HUES64 (cell line): Measurements from ENCODE around the gene SLC27A5.
A peak's percentile ranks its signal among the peaks of the same experiment; 100 is the strongest.

Experiments used
- H3K27ac ChIP-seq: 2 replicates; pipeline ENCODE4 v1.7.0; 2013; ENCODE audit warnings: low read depth, low read length, inconsistent platforms
- H3K27me3 ChIP-seq: 2 replicates; pipeline ENCODE4 v1.6.1; 2013; ENCODE audit warnings: mild to moderate bottlenecking, low read length; ENCODE audit not compliant: insufficient read depth
- H3K36me3 ChIP-seq: 2 replicates; pipeline ENCODE4 v1.6.1; 2013; ENCODE audit warnings: mild to moderate bottlenecking, low read length; ENCODE audit not compliant: insufficient read depth
- H3K4me1 ChIP-seq: 2 replicates; pipeline ENCODE4 v1.6.1; 2013; ENCODE audit warnings: mild to moderate bottlenecking, low read length, moderate library complexity; ENCODE audit not compliant: insufficient read depth
- H3K4me3 ChIP-seq: 2 replicates; pipeline ENCODE4 v1.5.1; 2013; ENCODE audit warnings: mild to moderate bottlenecking, low read length, moderate library complexity
- H3K9ac ChIP-seq: 2 replicates; pipeline ENCODE4 v1.6.1; 2013; ENCODE audit warnings: mild to moderate bottlenecking, low read depth, low read length
- H3K9me3 ChIP-seq: 2 replicates; pipeline ENCODE4 v1.6.1; 2013; ENCODE audit warnings: low read depth, low read length; ENCODE audit not compliant: insufficient read depth
- WGBS: fragments of 150-250, 120-280 bp; methylation state at CpG from one replicate; pipeline ENCODE4 v1.1.7; 2013; ENCODE audit warnings: missing lambda C conversion rate; 5-methylcytosine and 5-hydroxymethylcytosine counted together

The SLC27A5 gene

DNA sequence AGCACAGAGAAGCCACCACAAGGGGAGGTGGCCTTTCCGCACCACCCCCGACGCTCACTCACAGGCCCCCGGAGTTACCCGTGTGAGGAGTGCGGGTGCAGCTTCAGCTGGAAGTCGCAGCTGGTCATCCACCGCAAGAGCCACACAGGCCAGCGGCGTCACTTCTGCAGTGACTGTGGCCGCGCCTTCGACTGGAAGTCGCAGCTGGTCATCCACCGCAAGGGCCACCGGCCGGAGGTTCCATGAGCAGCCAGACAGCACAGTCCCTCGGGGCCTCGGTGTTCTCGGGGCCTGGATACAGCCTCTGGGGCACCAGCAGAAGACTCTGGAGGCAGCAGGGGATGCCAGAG, 31.3 kb downstream of the SLC27A5 start:
- H3K27me3 ChIP-seq = no peaks in the 10 kb centered on the region
- H3K27ac ChIP-seq = no peak overlapping the region
- H3K36me3 ChIP-seq = no peaks in the 10 kb centered on the region
- H3K4me3 ChIP-seq = no peak overlapping the region
- H3K9me3 ChIP-seq = no peaks in the 10 kb centered on the region
- no peak overlapping the region for H3K9ac ChIP-seq
- no peaks in the 10 kb centered on the region for H3K4me1 ChIP-seq
- WGBS = 97% methylated on average over 20 of the region's 20 CpGs

DNA sequence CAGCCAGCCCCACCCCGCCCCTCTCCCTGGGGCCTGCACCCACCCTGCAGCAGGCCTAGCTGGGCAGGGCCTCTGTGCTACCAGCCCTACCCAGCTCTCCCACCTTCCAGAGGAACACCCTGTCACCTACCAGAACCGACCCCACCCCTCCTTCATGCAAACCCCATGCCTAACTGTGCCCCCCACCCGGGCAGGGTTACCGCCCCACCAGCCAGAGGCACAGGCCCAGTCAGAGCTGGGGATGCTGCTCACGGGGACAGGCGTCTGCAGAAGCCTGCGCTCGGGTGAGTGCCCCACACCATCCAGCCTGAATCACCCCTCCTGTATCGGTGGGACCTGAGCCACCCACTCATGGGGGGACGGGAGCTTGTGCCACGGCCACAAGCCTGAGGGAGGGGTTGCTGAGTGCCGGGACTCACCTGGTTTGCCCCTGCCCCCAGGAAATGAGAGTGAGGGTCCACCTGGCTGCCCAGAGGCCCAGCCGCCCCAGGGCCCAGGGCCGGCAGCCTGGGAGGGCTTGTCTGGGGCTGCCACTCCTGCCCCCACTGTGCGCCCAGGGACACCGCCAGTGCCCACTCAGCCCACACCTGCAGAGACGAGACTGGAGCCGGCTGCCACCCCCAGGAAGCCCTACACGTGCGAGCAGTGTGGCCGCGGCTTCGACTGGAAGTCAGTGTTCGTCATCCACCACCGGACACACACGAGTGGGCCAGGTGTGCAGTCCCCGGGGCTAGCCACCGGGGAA, 31.9 kb downstream of the SLC27A5 start:
- H3K9ac ChIP-seq = no peak overlapping the region
- H3K9me3 ChIP-seq = no peaks in the 10 kb centered on the region
- 94% methylated on average over 28 of the region's 28 CpGs for WGBS
- H3K27ac ChIP-seq = no peak overlapping the region
- H3K27me3 ChIP-seq = no peaks in the 10 kb centered on the region
- no peaks in the 10 kb centered on the region for H3K4me1 ChIP-seq
- H3K36me3 ChIP-seq = no peaks in the 10 kb centered on the region
- no peak overlapping the region for H3K4me3 ChIP-seq

DNA sequence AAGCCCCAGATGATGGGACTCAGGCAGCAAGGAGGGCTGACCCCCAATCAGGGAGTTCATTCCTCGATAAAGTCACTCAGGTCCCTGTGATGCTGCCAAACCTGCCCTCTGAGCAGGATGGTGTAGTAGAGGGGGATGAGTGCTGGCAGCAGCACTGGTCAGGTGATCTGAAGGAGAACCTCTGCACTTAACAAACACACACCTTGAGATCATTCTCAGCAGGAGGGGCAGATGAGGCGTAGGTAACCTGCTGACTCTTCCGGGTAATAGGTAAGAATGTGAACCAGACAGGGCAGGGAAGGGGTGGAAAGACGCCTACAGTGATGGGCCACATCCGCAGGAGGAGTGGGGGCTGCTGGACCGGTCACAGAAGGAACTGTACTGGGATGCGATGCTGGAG, 32.5 kb downstream of the SLC27A5 start:
- H3K4me1 ChIP-seq = no peaks in the 10 kb centered on the region
- 86% methylated on average over 7 of the region's 7 CpGs for WGBS
- H3K9me3 ChIP-seq = no peaks in the 10 kb centered on the region
- H3K36me3 ChIP-seq = no peaks in the 10 kb centered on the region
- H3K27me3 ChIP-seq = no peaks in the 10 kb centered on the region
- no peak overlapping the region for H3K9ac ChIP-seq
- H3K4me3 ChIP-seq = no peak overlapping the region
- H3K27ac ChIP-seq = no peak overlapping the region

DNA sequence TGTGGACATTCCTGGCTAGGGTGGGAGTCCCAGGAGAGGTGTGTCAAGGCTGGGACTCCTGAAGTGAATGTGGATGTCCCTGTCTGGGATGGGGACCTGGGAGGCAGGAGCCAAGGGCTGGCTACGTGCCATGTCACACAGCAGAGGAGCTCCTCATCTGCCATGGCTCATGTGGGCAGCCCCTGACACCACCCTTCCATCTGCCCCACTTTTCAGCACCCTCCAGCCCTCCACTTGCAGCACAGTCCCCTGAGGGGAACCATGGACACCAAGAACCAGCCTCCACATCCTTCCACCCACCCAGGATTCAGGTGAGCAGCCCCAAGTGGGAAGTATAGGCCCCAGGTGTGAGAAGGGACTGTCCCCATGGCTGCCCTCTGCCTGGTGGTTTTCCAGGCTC, 33.9 kb downstream of the SLC27A5 start:
- H3K9ac ChIP-seq = no peak overlapping the region
- H3K4me3 ChIP-seq = no peak overlapping the region
- H3K36me3 ChIP-seq = no peaks in the 10 kb centered on the region
- no peaks in the 10 kb centered on the region for H3K27me3 ChIP-seq
- H3K27ac ChIP-seq = no peak overlapping the region
- H3K9me3 ChIP-seq = no peaks in the 10 kb centered on the region
- WGBS = 94% methylated on average over 1 of the region's 1 CpG
- H3K4me1 ChIP-seq = no peaks in the 10 kb centered on the region

DNA sequence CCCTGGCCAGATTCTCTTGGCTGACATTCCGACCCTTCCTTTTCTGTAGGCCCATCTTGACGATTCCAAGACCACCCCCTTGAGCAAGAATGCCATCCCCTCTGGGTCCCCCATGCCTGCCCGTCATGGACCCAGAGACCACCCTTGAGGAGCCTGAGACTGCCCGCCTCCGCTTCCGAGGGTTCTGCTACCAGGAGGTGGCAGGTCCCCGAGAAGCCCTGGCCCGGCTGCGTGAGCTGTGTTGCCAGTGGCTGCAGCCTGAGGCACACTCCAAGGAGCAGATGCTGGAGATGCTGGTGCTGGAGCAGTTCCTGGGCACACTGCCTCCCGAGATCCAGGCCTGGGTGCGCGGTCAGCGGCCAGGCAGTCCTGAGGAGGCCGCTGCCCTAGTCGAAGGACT, 34.7 kb downstream of the SLC27A5 start:
- Histone ChIP-seq H3K4me1 (no peaks in the 10 kb centered on the region), H3K9me3 (no peaks in the 10 kb centered on the region), H3K9ac (no peak overlapping the region), H3K4me3 (peak overlapping the region; percentile 70), H3K27ac (no peak overlapping the region), H3K36me3 (peaks cover 7% of the 10 kb centered on the region; the same call in 1 of the 2 replicates), H3K27me3 (no peaks in the 10 kb centered on the region)
- WGBS = 91% methylated on average over 15 of the region's 15 CpGs

DNA sequence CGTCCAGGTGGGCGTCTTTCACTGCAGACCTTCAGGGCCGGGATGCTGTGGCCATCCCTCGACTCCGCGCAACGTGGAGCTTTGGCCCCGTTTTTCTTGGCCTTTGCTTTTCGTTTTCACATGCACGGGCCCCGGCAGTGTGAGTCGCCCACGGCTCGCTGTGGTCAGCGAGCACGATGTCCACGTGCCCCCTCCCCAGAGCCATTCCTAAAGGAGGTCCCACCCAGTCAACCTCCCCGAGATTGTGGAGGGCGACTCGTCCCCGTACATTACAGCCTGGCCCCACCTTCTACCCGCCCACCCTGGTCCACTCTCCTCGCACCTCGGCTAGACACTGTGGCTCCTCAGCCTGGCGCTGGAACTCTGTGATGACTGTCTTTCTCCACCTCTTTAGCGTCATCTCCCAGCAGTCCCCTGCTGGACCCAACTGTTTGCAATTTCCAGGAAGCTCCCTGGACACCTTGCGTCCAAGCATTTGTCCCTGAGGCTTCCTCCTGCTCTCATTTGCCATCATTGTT, 35.2 kb downstream of the SLC27A5 start:
- H3K27me3 ChIP-seq = no peaks in the 10 kb centered on the region
- peak overlapping the region; percentile 70 for H3K4me3 ChIP-seq
- H3K36me3 ChIP-seq = peaks cover 11% of the 10 kb centered on the region; the same call in 1 of the 2 replicates
- no peaks in the 10 kb centered on the region for H3K9me3 ChIP-seq
- peak overlapping the region; percentile 67 for H3K9ac ChIP-seq
- no peaks in the 10 kb centered on the region for H3K4me1 ChIP-seq
- 6% methylated on average over 27 of the region's 27 CpGs for WGBS
- peak overlapping the region; percentile 79 for H3K27ac ChIP-seq

DNA sequence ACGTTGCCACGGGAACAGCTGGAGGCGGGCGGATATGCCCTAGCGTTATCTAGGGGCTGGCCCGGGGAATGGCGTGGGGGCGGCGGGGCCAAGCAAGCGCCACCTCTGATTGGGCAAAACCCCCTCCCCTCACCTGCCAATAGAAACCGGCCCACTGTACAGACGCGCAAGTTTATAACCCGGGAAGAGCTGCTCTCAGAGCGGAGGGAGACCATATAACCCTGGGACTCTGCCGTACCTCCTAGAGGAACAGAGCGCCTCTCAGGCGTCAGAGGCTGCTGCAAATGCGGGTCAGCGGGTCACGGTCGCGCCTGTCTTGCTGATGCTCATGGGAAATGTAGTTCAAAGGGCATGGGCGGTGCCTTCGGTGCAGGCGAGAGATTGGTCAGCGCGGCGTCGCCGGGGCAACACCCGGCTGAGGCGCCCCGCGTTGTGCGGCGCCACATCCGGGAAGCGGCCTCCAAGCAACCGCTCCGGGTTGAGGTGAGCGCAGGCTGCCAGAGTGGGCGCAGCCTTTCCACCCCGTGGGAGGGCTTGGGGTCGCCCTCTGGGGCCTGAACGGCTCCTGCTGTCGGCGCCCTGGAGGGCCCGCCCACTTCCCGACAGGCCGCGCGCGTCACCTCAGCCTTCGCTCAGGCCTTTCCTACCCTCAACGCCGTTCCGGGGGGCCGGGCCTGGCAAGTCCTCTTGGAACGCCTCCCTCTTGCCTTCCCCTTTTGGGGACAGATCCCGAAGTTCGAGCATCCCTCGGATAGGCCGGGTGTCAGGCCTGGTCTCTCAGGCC, 35.9 kb downstream of the SLC27A5 start, which contains the start of gene ZNF446:
Gene ZNF446, plus strand, starts transcription at position 639 of the 784 bp plus-strand sequence. CDS start 867 bp downstream, outside the sequence.
- Histone ChIP-seq H3K36me3 (peaks cover 11% of the 10 kb centered on the region; the same call in 1 of the 2 replicates), H3K27me3 (no peaks in the 10 kb centered on the region), H3K27ac (peak within 1 kb of the TSS; percentile 79), H3K4me3 (peak within 1 kb of the TSS; percentile 70), H3K4me1 (no peaks in the 10 kb centered on the region), H3K9me3 (no peaks in the 10 kb centered on the region), H3K9ac (peak within 1 kb of the TSS; percentile 67)
- WGBS = under 1% methylated on average over 64 of the region's 64 CpGs

DNA sequence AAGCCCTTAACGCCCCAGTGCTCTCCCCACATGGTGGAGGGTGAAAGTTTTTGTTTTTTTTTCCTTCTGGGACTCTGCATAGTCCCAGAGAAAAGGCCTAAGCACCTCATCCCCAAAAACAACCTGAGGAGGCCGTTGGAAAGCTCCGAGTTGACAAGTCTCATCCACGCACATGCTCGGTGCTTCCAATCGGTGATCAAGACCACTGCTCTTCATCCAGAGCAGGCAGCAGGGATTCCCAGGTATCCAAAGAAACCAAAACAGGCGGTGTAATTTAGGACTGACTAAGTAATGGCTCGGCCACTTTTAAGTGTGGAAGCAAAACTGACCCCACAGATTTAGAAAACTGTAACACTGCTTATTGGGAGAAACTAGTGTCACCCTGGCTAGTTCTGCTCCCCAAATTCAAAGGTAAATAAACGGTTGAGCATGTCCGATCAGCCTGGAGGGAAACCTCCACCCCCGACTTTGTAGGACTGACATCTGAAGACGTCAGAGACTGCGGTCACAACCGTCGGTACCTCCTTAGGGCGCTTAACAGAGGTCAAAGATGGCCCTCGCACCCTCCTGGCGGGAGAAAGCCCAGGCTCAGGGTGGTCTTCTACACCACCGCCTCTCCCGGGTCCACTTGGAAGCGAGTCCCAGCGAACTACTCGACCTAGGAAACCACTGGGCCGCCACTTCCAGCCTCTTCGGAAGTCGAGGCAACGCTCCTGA, 36.6 kb downstream of the SLC27A5 start:
- Histone ChIP-seq H3K9me3 (no peaks in the 10 kb centered on the region), H3K36me3 (peaks cover 14% of the 10 kb centered on the region; the same call in 1 of the 2 replicates), H3K27ac (peak overlapping the region; percentile 79; the same call in 1 of the 2 replicates), H3K27me3 (no peaks in the 10 kb centered on the region), H3K4me3 (peak overlapping the region; percentile 70), H3K9ac (peak overlapping the region; percentile 67), H3K4me1 (no peaks in the 10 kb centered on the region)
- 27% methylated on average over 27 of the region's 27 CpGs for WGBS

DNA sequence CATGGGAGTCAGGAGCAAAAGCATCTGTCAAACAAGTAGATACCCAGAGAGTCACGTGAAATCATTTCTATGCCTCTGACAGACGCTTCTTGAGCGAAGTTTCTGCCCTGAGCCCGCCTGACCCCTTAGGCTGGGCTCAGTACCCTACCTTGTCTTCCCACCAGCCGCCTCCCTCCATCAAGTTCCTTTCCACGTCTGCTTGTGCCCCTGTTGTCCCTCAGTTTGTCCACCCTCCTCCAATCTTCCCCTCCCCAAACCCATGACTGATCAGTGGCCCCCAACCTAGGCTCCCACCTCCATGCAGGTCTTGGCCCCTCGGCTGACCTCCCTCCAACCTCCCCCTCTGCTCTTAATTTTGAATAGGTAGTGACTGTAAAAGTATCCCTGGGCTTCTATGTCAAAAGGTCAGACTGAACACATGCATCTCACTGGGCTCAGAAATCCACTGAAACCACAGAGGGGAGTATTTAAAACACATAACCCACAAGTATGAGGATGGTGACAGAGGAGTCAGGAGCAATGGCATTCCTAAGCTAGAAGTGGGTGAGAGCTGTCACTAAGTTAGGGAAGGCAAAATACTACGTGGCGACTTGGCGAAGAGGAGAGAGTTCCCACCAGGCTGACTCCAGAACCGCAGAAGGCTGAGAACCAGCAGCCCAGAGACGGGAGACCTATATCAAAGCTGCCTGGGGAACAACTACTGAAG, 37.3 kb downstream of the SLC27A5 start:
- no peaks in the 10 kb centered on the region for H3K27me3 ChIP-seq
- no peaks in the 10 kb centered on the region for H3K4me1 ChIP-seq
- WGBS = 90% methylated on average over 11 of the region's 12 CpGs
- no peak overlapping the region for H3K27ac ChIP-seq
- H3K36me3 ChIP-seq = peaks cover 16% of the 10 kb centered on the region; the same call in 1 of the 2 replicates
- no peak overlapping the region for H3K4me3 ChIP-seq
- H3K9ac ChIP-seq = no peak overlapping the region
- H3K9me3 ChIP-seq = no peaks in the 10 kb centered on the region

DNA sequence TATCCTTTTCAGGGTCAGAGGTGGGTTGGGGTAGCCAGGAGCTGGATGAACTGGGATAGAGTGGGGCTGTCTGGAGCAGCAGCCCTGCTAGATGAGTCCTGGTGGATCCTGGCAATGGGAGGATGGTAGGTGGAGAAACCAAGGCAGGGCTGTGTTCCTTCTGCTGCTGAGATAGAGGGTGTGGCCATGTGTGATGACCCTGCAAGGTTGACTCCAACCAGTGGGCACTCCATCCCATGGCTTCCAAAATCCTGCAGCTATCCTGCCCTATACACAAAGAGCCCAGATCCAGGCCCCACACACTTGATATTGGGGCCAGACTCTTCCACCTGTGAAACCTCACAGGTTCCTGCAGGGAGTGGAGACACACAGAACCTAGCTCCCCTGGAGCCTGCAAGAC, 38.0 kb downstream of the SLC27A5 start:
- Histone ChIP-seq H3K9ac (no peak overlapping the region), H3K27ac (no peak overlapping the region), H3K4me3 (no peak overlapping the region), H3K9me3 (no peaks in the 10 kb centered on the region), H3K36me3 (peaks cover 18% of the 10 kb centered on the region; the same call in 1 of the 2 replicates), H3K4me1 (no peaks in the 10 kb centered on the region), H3K27me3 (no peaks in the 10 kb centered on the region)
